K562 (cell line): ENCODE data around the gene TOX2. TPM values are rescaled to one million over a fixed set of nuclear protein-coding genes. Genes with fewer than 3 reads are reported as not detected.

Source experiments
- ATAC-seq: fragments of 200-7000 bp; cut with Tn5 transposase; 3 replicates; pipeline ENCODE4 v1.9.1; 2020; ENCODE audit warnings: moderate library complexity
- BruUV-seq: library from RNA; stranded (reverse); fragments of 400-500 nt; replicated peaks from 2 replicates; lab custom pipeline; 2021; lab: Mats Ljungman, UMichigan
- CTCF ChIA-PET: fragments of 300-600 bp; formaldehyde crosslinking; extraction: SDS; loops from one replicate; lab custom pipeline; 2021; ENCODE audit warnings: low intra/inter-chr PET ratio; lab: Yijun Ruan, JAX
- POLR2A ChIA-PET: fragments of 300-600, 350-650 bp; sonication (Branson Sonifier 250); formaldehyde crosslinking; extraction: SDS; loops from one replicate; lab custom pipeline; 2021; ENCODE audit warnings: antibody characterized with exemption, inconsistent platforms; lab: Yijun Ruan, JAX
- DNase-seq, 4 experiments: peaks; one replicate each; pipeline versions ENCODE4 v3.0.0 to v3.0.0-alpha.2; 2011 to 2018; ENCODE audit warnings: low spot score in 3 of 4, mixed read lengths in 3 of 4; ENCODE audit errors: extremely low read depth in 1 of 4
- FAIRE-seq: peaks from 2 replicates; lab custom pipeline; 2011; peaks lifted over from hg19 to GRCh38; lab: Jason Lieb, UNC
- H2AFZ ChIP-seq: 2 replicates; pipeline ENCODE4 v1.6.0; 2011; ENCODE audit warnings: low read depth, low read length, control low read depth, inconsistent platforms
- H3K27ac ChIP-seq: fragments of 200-600 bp; 3 replicates; pipeline ENCODE4 v1.8.0; 2011; ENCODE audit warnings: low read depth, mild to moderate bottlenecking, control low read depth, inconsistent platforms, low read length, moderate library complexity, mixed read lengths; ENCODE audit errors: extremely low read depth
- H3K27me3 ChIP-seq, 2 experiments: fragments of 300-600 bp in 1 of 2; 2 replicates in 1 of 2; 3 replicates in 1 of 2; pipeline versions ENCODE4 v1.6.0 to v1.8.0; 2011; ENCODE audit warnings: inconsistent platforms in 2 of 2, low read length in 2 of 2, mild to moderate bottlenecking in 1 of 2, mixed read lengths in 1 of 2, moderate library complexity in 1 of 2; ENCODE audit not compliant: control insufficient read depth in 2 of 2, insufficient read depth in 2 of 2
- H3K36me3 ChIP-seq: fragments of 300-600 bp; 3 replicates; pipeline ENCODE4 v1.8.0; 2011; ENCODE audit warnings: mild to moderate bottlenecking, low read length, inconsistent platforms; ENCODE audit not compliant: control insufficient read depth, insufficient read depth
- H3K4me1 ChIP-seq, 2 experiments: fragments of 200-600 bp in 1 of 2; replicated peaks in 1 of 2; 2 replicates in 1 of 2; 3 replicates in 1 of 2; pipeline versions ENCODE4 v1.5.1 to v1.8.0; 2011; ENCODE audit warnings: inconsistent platforms in 2 of 2, low read length in 2 of 2, mild to moderate bottlenecking in 1 of 2, mixed read lengths in 1 of 2, moderate library complexity in 1 of 2; ENCODE audit not compliant: control insufficient read depth in 2 of 2, insufficient read depth in 2 of 2
- H3K4me2 ChIP-seq: 2 replicates; pipeline ENCODE4 v1.6.1; 2011; ENCODE audit warnings: low read length, control low read depth, inconsistent platforms, mixed read lengths; ENCODE audit not compliant: insufficient read depth
- H3K4me3 ChIP-seq: fragments of 200-600 bp; sonication (generic), shearing (Covaris generic); 2 replicates; pipeline ENCODE4 v1.5.1; 2016; ENCODE audit warnings: control low read depth, inconsistent platforms
- H3K79me2 ChIP-seq: fragments of 200-600 bp; 3 replicates; pipeline ENCODE4 v1.8.0; 2011; ENCODE audit warnings: low read length, inconsistent platforms; ENCODE audit not compliant: control insufficient read depth, insufficient read depth
- H3K9ac ChIP-seq, 2 experiments: 2 replicates each; pipeline versions ENCODE4 v1.6.0 to v1.6.1; 2011; ENCODE audit warnings: low read depth in 2 of 2, low read length in 2 of 2, control low read depth in 1 of 2, inconsistent platforms in 1 of 2, mild to moderate bottlenecking in 1 of 2, mixed read lengths in 1 of 2; ENCODE audit not compliant: insufficient read depth in 1 of 2
- H3K9me1 ChIP-seq: one replicate; pipeline ENCODE4 v1.6.0; 2011; ENCODE audit warnings: inconsistent platforms, mild to moderate bottlenecking, low read length, moderate library complexity; ENCODE audit not compliant: control insufficient read depth, insufficient read depth
- H3K9me3 ChIP-seq: replicated peaks from 2 replicates; pipeline ENCODE4 v1.5.1; 2011; ENCODE audit warnings: low read depth, low read length, inconsistent platforms; ENCODE audit not compliant: control insufficient read depth, insufficient read depth
- H4K20me1 ChIP-seq: replicated peaks from 2 replicates; pipeline ENCODE4 v1.6.1; 2011; ENCODE audit warnings: low read length, inconsistent platforms, mixed read lengths; ENCODE audit not compliant: control insufficient read depth, insufficient read depth
- E2F4 ChIP-seq: sonication (generic); formaldehyde crosslinking; IDR thresholded peaks from 2 replicates; pipeline ENCODE4 v1.8.0; 2022; ENCODE audit warnings: mild to moderate bottlenecking, low read depth, missing genetic modification reagents
- EZH2 ChIP-seq: IDR thresholded peaks from 2 replicates; pipeline ENCODE4 v1.6.1; 2012; ENCODE audit warnings: low read depth, mild to moderate bottlenecking, inconsistent platforms, low read length, borderline replicate concordance
- HDGF ChIP-seq: fragments of 450-650 bp; IDR thresholded peaks from 2 replicates; pipeline ENCODE4 v1.6.1; 2016
- KAT7 ChIP-seq: sonication (generic); formaldehyde crosslinking; IDR thresholded peaks from 2 replicates; pipeline ENCODE4 v1.8.0; 2022; ENCODE audit warnings: missing genetic modification reagents, mild to moderate bottlenecking, borderline replicate concordance
- PHF21A ChIP-seq: fragments of 450-650 bp; IDR thresholded peaks from 2 replicates; pipeline ENCODE4 v1.6.1; 2017; ENCODE audit warnings: low read depth, borderline replicate concordance
- SMARCB1 ChIP-seq: IDR thresholded peaks from 2 replicates; pipeline ENCODE4 v1.6.1; 2011; ENCODE audit warnings: improper control_type of control experiment, low read depth; ENCODE audit not compliant: insufficient read length
- TAF15 ChIP-seq: fragments of 200-400 bp; formaldehyde crosslinking; IDR thresholded peaks from 2 replicates; pipeline ENCODE4 v1.6.1; 2017; ENCODE audit warnings: mild to moderate bottlenecking, low read depth, low read length, moderate library complexity
- ZBED1 ChIP-seq: IDR thresholded peaks from 2 replicates; pipeline ENCODE4 v1.6.1; 2014
- ZBTB49 ChIP-seq: sonication (generic); formaldehyde crosslinking; IDR thresholded peaks from 2 replicates; pipeline ENCODE4 v1.8.0; 2022; ENCODE audit warnings: missing genetic modification reagents, mild to moderate bottlenecking, borderline replicate concordance
- ZC3H4 ChIP-seq: sonication (generic); formaldehyde crosslinking; IDR thresholded peaks from 2 replicates; pipeline ENCODE4 v1.9.0; 2021; ENCODE audit warnings: missing genetic modification reagents, borderline replicate concordance
- ZNF140 ChIP-seq: fragments of 250-450 bp; sonication (Bioruptor Pico); IDR thresholded peaks from 2 replicates; pipeline ENCODE4 v1.8.0; 2021; ENCODE audit warnings: moderate library complexity, mild to moderate bottlenecking, inconsistent platforms
- ZNF143 ChIP-seq: sonication (generic); formaldehyde crosslinking; IDR thresholded peaks from 2 replicates; pipeline ENCODE4 v1.9.0; 2022; ENCODE audit warnings: mild to moderate bottlenecking, missing genetic modification reagents
- ZNF518B ChIP-seq: fragments of 250-450 bp; sonication (Bioruptor Pico); IDR thresholded peaks from 2 replicates; pipeline ENCODE4 v1.5.0; 2021; ENCODE audit warnings: mild to moderate bottlenecking, moderate library complexity
- ZNF696 ChIP-seq: fragments of 250-450 bp; sonication (Bioruptor Pico); conservative IDR thresholded peaks from 2 replicates; pipeline ENCODE4 v1.4.0; 2020; ENCODE audit warnings: mild to moderate bottlenecking, moderate library complexity
- WGBS: fragments of 100-300 bp; shearing (Covaris generic); methylation state at CpG from one replicate; pipeline ENCODE4 v1.1.6; 2016; ENCODE audit warnings: low coverage, mixed read lengths; ENCODE audit not compliant: insufficient coverage; ENCODE audit errors: missing lambda C conversion rate; 5-methylcytosine and 5-hydroxymethylcytosine counted together
- in situ Hi-C: fragments of 300-500 bp; cut with MboI; formaldehyde crosslinking; loops from 4 replicates; pipeline ENCODE4 v1.15.0; 2018; ENCODE audit warnings: inconsistent platforms, mixed read lengths
- intact Hi-C: fragments of 100-400 bp; cut with micrococcal nuclease; formaldehyde crosslinking; loops from 2 replicates; pipeline ENCODE4 v1.14.2; 2022
- polyA plus RNA-seq, 8 experiments: library from polyadenylated mRNA; depleted of rRNA in 4 of 8; stranded (reverse) in 5 of 8; unstranded in 3 of 8; fragments of >200 nt; fragmentation: Nextera tagmentation in 2 of 8; fragmentation: Illumina TruSeq in 1 of 8; extraction: Ambion mirVana in 2 of 8; extraction: Trizol in 1 of 8; gene quantifications; 2 replicates each; pipeline versions ENCODE4 v1.2.1 to v1.2.3, GENCODE V29; 2011 to 2014; ENCODE audit warnings: inconsistent platforms in 1 of 8, missing spikeins in 1 of 8
- total RNA-seq, 7 experiments: library from RNA; depleted of rRNA in 6 of 7; stranded (reverse); fragments of >200 nt in 6 of 7; fragmentation: Illumina TruSeq in 2 of 7; extraction: Trizol in 2 of 7; gene quantifications; 2 replicates each; pipeline versions ENCODE4 v1.2.1 to v1.2.3, GENCODE V29; 2011 to 2021; ENCODE audit warnings: low replicate concordance in 1 of 7

The TOX2 gene
- total and polyA plus RNA-seq, 9 of the 15 experiments (the other 6 are each of a cell fraction or from before 2014, with no cell fraction given), result not detected

- Histone ChIP-seq H3K9me1 (no peaks in the 10 kb centered on the region), H3K4me2 (no peak overlapping the region), H3K9ac (no peak overlapping the region), H3K79me2 (no peaks in the 10 kb centered on the region), H3K4me3 (no peak overlapping the region), H2AFZ (no peak overlapping the region), H4K20me1 (no peaks in the 10 kb centered on the region), H3K27me3 (peaks cover 0 to 14% of the 10 kb centered on the region in 2 experiments; a peak in 3 of 5 replicates), H3K27ac (no peak overlapping the region), H3K9me3 (no peaks in the 10 kb centered on the region), H3K4me1 (no peaks in the 10 kb centered on the region; a peak in 1 of 5 replicates), H3K36me3 (no peaks in the 10 kb centered on the region)
- TF ChIP-seq ZNF143, result no peak
- no peak for TF ChIP-seq HDGF
- TF ChIP-seq E2F4 (CRISPR knock-in tag), result no peak
- TF ChIP-seq KAT7 (CRISPR knock-in tag), result no peak
- no peak for TF ChIP-seq ZC3H4
- TF ChIP-seq TAF15, result no peak
- no peak for TF ChIP-seq ZBED1
- TF ChIP-seq EZH2, result no peak
- TF ChIP-seq ZNF518B, result no peak
- no peak for TF ChIP-seq SMARCB1
- no peak for TF ChIP-seq ZBTB49
- no peak for TF ChIP-seq ZNF140 (CRISPR knock-in tag)
- no peak for TF ChIP-seq ZNF696 (CRISPR knock-in tag)
- TF ChIP-seq PHF21A, result no peak
- 7% methylated on average over 8 of the region's 8 CpGs for WGBS
- ChIA-PET CTCF (no interaction called here), POLR2A (no interaction called here)
- BruUV-seq, result no TSS peak
- in situ Hi-C loops (no loop called here), intact Hi-C loops (no loop called here)
- DNase-seq (no peak), ATAC-seq (no peak), FAIRE-seq (no peak)
Measured at GRCh38 chr20:43973671-43974450, 59.2 kb downstream of the TOX2 start.
